K562 (cell line): ENCODE measurements around the gene SLC16A13. TPM values are rescaled to one million over a fixed set of nuclear protein-coding genes. Genes with fewer than 3 reads are reported as not detected.

Experiments
- ATAC-seq: fragments of 200-7000 bp; cut with Tn5 transposase; 3 replicates; pipeline ENCODE4 v1.9.1; 2020; ENCODE audit warnings: moderate library complexity
- BruUV-seq: library from RNA; stranded (reverse); fragments of 400-500 nt; replicated peaks from 2 replicates; lab custom pipeline; 2021; lab: Mats Ljungman, UMichigan
- CTCF ChIA-PET: fragments of 300-600 bp; formaldehyde crosslinking; extraction: SDS; loops from one replicate; lab custom pipeline; 2021; ENCODE audit warnings: low intra/inter-chr PET ratio; lab: Yijun Ruan, JAX
- POLR2A ChIA-PET: fragments of 300-600, 350-650 bp; sonication (Branson Sonifier 250); formaldehyde crosslinking; extraction: SDS; loops from one replicate; lab custom pipeline; 2021; ENCODE audit warnings: antibody characterized with exemption, inconsistent platforms; lab: Yijun Ruan, JAX
- DNase-seq, 4 experiments: peaks; one replicate each; pipeline versions ENCODE4 v3.0.0 to v3.0.0-alpha.2; 2011 to 2018; ENCODE audit warnings: low spot score in 3 of 4, mixed read lengths in 3 of 4; ENCODE audit errors: extremely low read depth in 1 of 4
- FAIRE-seq: peaks from 2 replicates; lab custom pipeline; 2011; peaks lifted over from hg19 to GRCh38; lab: Jason Lieb, UNC
- H2AFZ ChIP-seq: 2 replicates; pipeline ENCODE4 v1.6.0; 2011; ENCODE audit warnings: low read depth, low read length, control low read depth, inconsistent platforms
- H3K27ac ChIP-seq: fragments of 200-600 bp; 3 replicates; pipeline ENCODE4 v1.8.0; 2011; ENCODE audit warnings: low read depth, mild to moderate bottlenecking, control low read depth, inconsistent platforms, low read length, moderate library complexity, mixed read lengths; ENCODE audit errors: extremely low read depth
- H3K27me3 ChIP-seq, 2 experiments: fragments of 300-600 bp in 1 of 2; 2 replicates in 1 of 2; 3 replicates in 1 of 2; pipeline versions ENCODE4 v1.6.0 to v1.8.0; 2011; ENCODE audit warnings: inconsistent platforms in 2 of 2, low read length in 2 of 2, mild to moderate bottlenecking in 1 of 2, mixed read lengths in 1 of 2, moderate library complexity in 1 of 2; ENCODE audit not compliant: control insufficient read depth in 2 of 2, insufficient read depth in 2 of 2
- H3K36me3 ChIP-seq: fragments of 300-600 bp; 3 replicates; pipeline ENCODE4 v1.8.0; 2011; ENCODE audit warnings: mild to moderate bottlenecking, low read length, inconsistent platforms; ENCODE audit not compliant: control insufficient read depth, insufficient read depth
- H3K4me1 ChIP-seq, 2 experiments: fragments of 200-600 bp in 1 of 2; replicated peaks in 1 of 2; 2 replicates in 1 of 2; 3 replicates in 1 of 2; pipeline versions ENCODE4 v1.5.1 to v1.8.0; 2011; ENCODE audit warnings: inconsistent platforms in 2 of 2, low read length in 2 of 2, mild to moderate bottlenecking in 1 of 2, mixed read lengths in 1 of 2, moderate library complexity in 1 of 2; ENCODE audit not compliant: control insufficient read depth in 2 of 2, insufficient read depth in 2 of 2
- H3K4me2 ChIP-seq: 2 replicates; pipeline ENCODE4 v1.6.1; 2011; ENCODE audit warnings: low read length, control low read depth, inconsistent platforms, mixed read lengths; ENCODE audit not compliant: insufficient read depth
- H3K4me3 ChIP-seq: fragments of 200-600 bp; sonication (generic), shearing (Covaris generic); 2 replicates; pipeline ENCODE4 v1.5.1; 2016; ENCODE audit warnings: control low read depth, inconsistent platforms
- H3K79me2 ChIP-seq: fragments of 200-600 bp; 3 replicates; pipeline ENCODE4 v1.8.0; 2011; ENCODE audit warnings: low read length, inconsistent platforms; ENCODE audit not compliant: control insufficient read depth, insufficient read depth
- H3K9ac ChIP-seq, 2 experiments: 2 replicates each; pipeline versions ENCODE4 v1.6.0 to v1.6.1; 2011; ENCODE audit warnings: low read depth in 2 of 2, low read length in 2 of 2, control low read depth in 1 of 2, inconsistent platforms in 1 of 2, mild to moderate bottlenecking in 1 of 2, mixed read lengths in 1 of 2; ENCODE audit not compliant: insufficient read depth in 1 of 2
- H3K9me1 ChIP-seq: one replicate; pipeline ENCODE4 v1.6.0; 2011; ENCODE audit warnings: inconsistent platforms, mild to moderate bottlenecking, low read length, moderate library complexity; ENCODE audit not compliant: control insufficient read depth, insufficient read depth
- H3K9me3 ChIP-seq: replicated peaks from 2 replicates; pipeline ENCODE4 v1.5.1; 2011; ENCODE audit warnings: low read depth, low read length, inconsistent platforms; ENCODE audit not compliant: control insufficient read depth, insufficient read depth
- H4K20me1 ChIP-seq: replicated peaks from 2 replicates; pipeline ENCODE4 v1.6.1; 2011; ENCODE audit warnings: low read length, inconsistent platforms, mixed read lengths; ENCODE audit not compliant: control insufficient read depth, insufficient read depth
- ID3 ChIP-seq, 2 experiments: fragments of 250-450 bp in 1 of 2; fragments of 450-650 bp in 1 of 2; sonication (Bioruptor Pico) in 1 of 2; IDR thresholded peaks; 2 replicates each; pipeline versions ENCODE4 v1.6.1 to v1.8.0; 2016 to 2021; ENCODE audit warnings: mild to moderate bottlenecking in 2 of 2, moderate library complexity in 2 of 2, missing compliant biosample characterization in 1 of 2, missing genetic modification characterization in 1 of 2
- NR2C1 ChIP-seq, 2 experiments: fragments of 450-650 bp; IDR thresholded peaks; 2 replicates each; pipeline ENCODE4 v1.6.1; 2017; ENCODE audit warnings: mild to moderate bottlenecking in 2 of 2, antibody characterized with exemption in 1 of 2, inconsistent platforms in 1 of 2, missing compliant biosample characterization in 1 of 2, missing genetic modification characterization in 1 of 2
- ZBTB40 ChIP-seq, 2 experiments: fragments of 450-650 bp in 1 of 2; sonication (generic) in 1 of 2; formaldehyde crosslinking in 1 of 2; IDR thresholded peaks; 2 replicates each; pipeline versions ENCODE4 v1.7.1 to v1.9.0; 2016 to 2022; ENCODE audit warnings: inconsistent platforms in 1 of 2, mild to moderate bottlenecking in 1 of 2, missing genetic modification reagents in 1 of 2
- ZBTB9 ChIP-seq: fragments of 450-650 bp; formaldehyde crosslinking; IDR thresholded peaks from 2 replicates; pipeline ENCODE4 v1.4.0; 2020; ENCODE audit warnings: mild to moderate bottlenecking, moderate library complexity
- ZNF512 ChIP-seq: IDR thresholded peaks from 2 replicates; pipeline ENCODE4 v1.6.1; 2016; ENCODE audit warnings: missing genetic modification characterization, missing compliant biosample characterization
- WGBS: fragments of 100-300 bp; shearing (Covaris generic); methylation state at CpG from one replicate; pipeline ENCODE4 v1.1.6; 2016; ENCODE audit warnings: low coverage, mixed read lengths; ENCODE audit not compliant: insufficient coverage; ENCODE audit errors: missing lambda C conversion rate; 5-methylcytosine and 5-hydroxymethylcytosine counted together
- in situ Hi-C: fragments of 300-500 bp; cut with MboI; formaldehyde crosslinking; loops from 4 replicates; pipeline ENCODE4 v1.15.0; 2018; ENCODE audit warnings: inconsistent platforms, mixed read lengths
- intact Hi-C: fragments of 100-400 bp; cut with micrococcal nuclease; formaldehyde crosslinking; loops from 2 replicates; pipeline ENCODE4 v1.14.2; 2022
- polyA plus RNA-seq, 8 experiments: library from polyadenylated mRNA; depleted of rRNA in 4 of 8; stranded (reverse) in 5 of 8; unstranded in 3 of 8; fragments of >200 nt; fragmentation: Nextera tagmentation in 2 of 8; fragmentation: Illumina TruSeq in 1 of 8; extraction: Ambion mirVana in 2 of 8; extraction: Trizol in 1 of 8; gene quantifications; 2 replicates each; pipeline versions ENCODE4 v1.2.1 to v1.2.3, GENCODE V29; 2011 to 2014; ENCODE audit warnings: inconsistent platforms in 1 of 8, missing spikeins in 1 of 8
- total RNA-seq, 7 experiments: library from RNA; depleted of rRNA in 6 of 7; stranded (reverse); fragments of >200 nt in 6 of 7; fragmentation: Illumina TruSeq in 2 of 7; extraction: Trizol in 2 of 7; gene quantifications; 2 replicates each; pipeline versions ENCODE4 v1.2.1 to v1.2.3, GENCODE V29; 2011 to 2021; ENCODE audit warnings: low replicate concordance in 1 of 7

The SLC16A13 gene
- total and polyA plus RNA-seq, 9 of the 15 experiments (the other 6 are each of a cell fraction or from before 2014, with no cell fraction given), result 0.04 to 5.6 (median 0.87) TPM

- Histone ChIP-seq H3K9me1 (no peaks in the 10 kb centered on the region), H3K79me2 (peaks cover 5% of the 10 kb centered on the region; the same call in 2 of the 3 replicates), H2AFZ (no peak overlapping the region), H3K4me2 (no peak overlapping the region), H4K20me1 (no peaks in the 10 kb centered on the region), H3K4me3 (no peak overlapping the region), H3K9me3 (no peaks in the 10 kb centered on the region), H3K9ac (no peak overlapping the region), H3K27ac (no peak overlapping the region), H3K4me1 (peaks cover 3 to 15% of the 10 kb centered on the region in 2 experiments; a peak in 3 of 5 replicates), H3K27me3 (no peaks in the 10 kb centered on the region), H3K36me3 (peaks cover 36% of the 10 kb centered on the region; the same call in 2 of the 3 replicates)
- no TSS peak for BruUV-seq
- ATAC-seq (no peak), DNase-seq (no peak), FAIRE-seq (no peak)
- intact Hi-C loops, result loop anchor here (1.0 to 2.0 kb wide), 2 partner anchors 89 to 161 kb away; no protein-coding TSS in a partner anchor
- WGBS, result 76% methylated on average over 2 of the region's 2 CpGs
- in situ Hi-C loops, result no loop called here
- ChIA-PET CTCF (interaction anchor here (0.8 to 3.1 kb wide), 3 partner anchors 92 to 338 kb away, joined by 3 to 40 read pairs (median 7); no protein-coding TSS in a partner anchor), POLR2A (interaction anchor here (0.6 to 2.7 kb wide), 4 partner anchors 88 to 1379 kb away, joined by 4 to 11 read pairs (median 5); no protein-coding TSS in a partner anchor)
- TF ChIP-seq NR2C1 (IDR thresholded peaks at IDR 0.05) (no peak), NR2C1 (tag; IDR thresholded peaks at IDR 0.05) (no peak), ZBTB40 (IDR thresholded peaks at IDR 0.05) (no peak), ZBTB40 (CRISPR knock-in tag; IDR thresholded peaks at IDR 0.05) (no peak), ZNF512 (0 out of 2 replicates have a peak, but pooled peaks have one; percentile 6), ZBTB9 (CRISPR knock-in tag) (no peak), ID3 (CRISPR knock-in tag; IDR thresholded peaks at IDR 0.05) (no peak), ID3 (tag; IDR thresholded peaks at IDR 0.05) (no peak)
These were observed 32.1 kb upstream of the SLC16A13 start for GRCh38 chr17:7003745-7004144.
